SU-DHL-6 (cell line): ENCODE results near the gene SLC7A6.

Experiments
- EZH2phosphoT487 ChIP-seq: fragments of 200-600 bp; sonication (generic), shearing (Covaris generic); conservative IDR thresholded peaks from 2 replicates; pipeline ENCODE4 v1.6.1; 2018; ENCODE audit warnings: mild to moderate bottlenecking, antibody characterized with exemption, low read length, moderate library complexity, mixed read lengths
- TF ChIP-seq, protein P1 (sequence below): fragments of 200-600 bp; sonication (generic); IDR thresholded peaks from one replicate; pipeline ENCODE4 v1.5.1; 2017; ENCODE audit warnings: antibody characterized with exemption, mild to moderate bottlenecking, low read length, moderate library complexity; ENCODE audit not compliant: insufficient read depth, poor library complexity, severe bottlenecking

DNA sequence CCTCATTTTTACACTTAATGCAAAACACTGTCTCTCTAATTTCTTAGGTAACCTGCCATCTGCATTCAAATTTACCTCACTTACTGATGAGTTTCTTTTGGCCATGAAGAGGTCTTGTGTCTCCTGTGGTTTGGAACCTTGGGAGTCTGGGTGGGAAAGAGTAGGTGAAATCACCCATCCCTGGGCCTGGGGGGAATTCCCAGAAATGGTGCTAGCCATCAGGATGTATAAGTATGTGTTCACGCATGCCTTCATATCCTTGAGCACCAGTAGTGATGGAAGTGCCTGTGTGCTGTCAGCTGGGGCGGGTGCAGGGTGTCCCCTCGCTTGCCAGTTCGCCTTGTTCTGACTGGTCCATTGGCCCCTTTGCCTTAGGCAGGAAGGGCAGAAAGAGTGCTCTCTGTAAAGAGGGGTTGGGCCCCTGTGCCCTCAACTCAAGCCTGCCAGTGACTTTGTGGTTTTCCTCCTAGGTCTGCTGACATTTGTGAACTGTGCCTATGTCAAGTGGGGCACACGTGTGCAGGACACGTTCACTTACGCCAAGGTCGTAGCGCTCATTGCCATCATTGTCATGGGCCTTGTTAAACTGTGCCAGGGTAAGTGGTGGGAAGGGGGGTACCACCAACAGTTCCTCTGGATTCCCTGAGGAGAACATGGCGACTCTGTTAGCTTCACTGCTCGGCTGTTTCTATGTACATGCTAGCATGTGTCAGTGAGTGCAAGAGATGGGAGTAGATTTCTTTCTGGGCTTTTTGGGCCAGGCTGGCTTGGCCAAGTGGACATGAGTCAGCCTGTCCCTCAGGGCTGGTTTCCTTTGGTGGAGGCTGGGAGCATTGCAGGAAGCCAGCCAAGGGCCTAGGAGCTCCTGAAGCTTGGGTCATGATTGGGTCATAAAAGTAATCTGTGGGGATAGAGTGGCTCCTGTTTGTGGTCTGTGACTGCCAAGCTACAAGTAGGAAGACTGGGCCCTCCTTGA is 23.2 kb downstream of the SLC7A6 start:
- TF ChIP-seq, protein P1, sequence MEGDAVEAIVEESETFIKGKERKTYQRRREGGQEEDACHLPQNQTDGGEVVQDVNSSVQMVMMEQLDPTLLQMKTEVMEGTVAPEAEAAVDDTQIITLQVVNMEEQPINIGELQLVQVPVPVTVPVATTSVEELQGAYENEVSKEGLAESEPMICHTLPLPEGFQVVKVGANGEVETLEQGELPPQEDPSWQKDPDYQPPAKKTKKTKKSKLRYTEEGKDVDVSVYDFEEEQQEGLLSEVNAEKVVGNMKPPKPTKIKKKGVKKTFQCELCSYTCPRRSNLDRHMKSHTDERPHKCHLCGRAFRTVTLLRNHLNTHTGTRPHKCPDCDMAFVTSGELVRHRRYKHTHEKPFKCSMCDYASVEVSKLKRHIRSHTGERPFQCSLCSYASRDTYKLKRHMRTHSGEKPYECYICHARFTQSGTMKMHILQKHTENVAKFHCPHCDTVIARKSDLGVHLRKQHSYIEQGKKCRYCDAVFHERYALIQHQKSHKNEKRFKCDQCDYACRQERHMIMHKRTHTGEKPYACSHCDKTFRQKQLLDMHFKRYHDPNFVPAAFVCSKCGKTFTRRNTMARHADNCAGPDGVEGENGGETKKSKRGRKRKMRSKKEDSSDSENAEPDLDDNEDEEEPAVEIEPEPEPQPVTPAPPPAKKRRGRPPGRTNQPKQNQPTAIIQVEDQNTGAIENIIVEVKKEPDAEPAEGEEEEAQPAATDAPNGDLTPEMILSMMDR = no peak
- TF ChIP-seq EZH2phosphoT487 = no peak
